ENCODE data around the gene RNF180.
"Not testable (repeated sequence)": the region's sequence is repeated elsewhere in the genome, so short reads cannot be mapped to it uniquely, and the experiment has no call there.

RNF180 gene

DNA sequence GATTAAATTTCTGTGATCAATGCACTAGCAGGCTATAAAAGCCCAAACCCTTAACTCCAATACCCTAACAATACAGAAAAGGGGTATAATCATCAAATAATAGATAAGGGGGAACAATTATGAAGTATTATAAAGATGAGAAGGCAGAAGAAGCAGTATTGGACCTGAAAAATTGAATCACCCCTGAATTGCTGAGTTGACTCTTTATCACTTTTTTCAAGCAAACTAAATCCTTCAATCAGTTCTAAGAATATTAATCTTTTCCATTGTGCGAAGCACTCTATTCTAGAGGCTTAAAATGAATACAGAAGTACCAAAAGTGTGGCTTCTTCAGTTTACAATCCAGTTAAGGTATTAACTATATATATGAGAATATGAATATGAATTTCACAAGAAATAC lies 120.7 kb downstream of the RNF180 start:
- TF ChIP-seq, protein P1, sequence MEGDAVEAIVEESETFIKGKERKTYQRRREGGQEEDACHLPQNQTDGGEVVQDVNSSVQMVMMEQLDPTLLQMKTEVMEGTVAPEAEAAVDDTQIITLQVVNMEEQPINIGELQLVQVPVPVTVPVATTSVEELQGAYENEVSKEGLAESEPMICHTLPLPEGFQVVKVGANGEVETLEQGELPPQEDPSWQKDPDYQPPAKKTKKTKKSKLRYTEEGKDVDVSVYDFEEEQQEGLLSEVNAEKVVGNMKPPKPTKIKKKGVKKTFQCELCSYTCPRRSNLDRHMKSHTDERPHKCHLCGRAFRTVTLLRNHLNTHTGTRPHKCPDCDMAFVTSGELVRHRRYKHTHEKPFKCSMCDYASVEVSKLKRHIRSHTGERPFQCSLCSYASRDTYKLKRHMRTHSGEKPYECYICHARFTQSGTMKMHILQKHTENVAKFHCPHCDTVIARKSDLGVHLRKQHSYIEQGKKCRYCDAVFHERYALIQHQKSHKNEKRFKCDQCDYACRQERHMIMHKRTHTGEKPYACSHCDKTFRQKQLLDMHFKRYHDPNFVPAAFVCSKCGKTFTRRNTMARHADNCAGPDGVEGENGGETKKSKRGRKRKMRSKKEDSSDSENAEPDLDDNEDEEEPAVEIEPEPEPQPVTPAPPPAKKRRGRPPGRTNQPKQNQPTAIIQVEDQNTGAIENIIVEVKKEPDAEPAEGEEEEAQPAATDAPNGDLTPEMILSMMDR (IDR thresholded peaks at IDR 0.05) = no peak

DNA sequence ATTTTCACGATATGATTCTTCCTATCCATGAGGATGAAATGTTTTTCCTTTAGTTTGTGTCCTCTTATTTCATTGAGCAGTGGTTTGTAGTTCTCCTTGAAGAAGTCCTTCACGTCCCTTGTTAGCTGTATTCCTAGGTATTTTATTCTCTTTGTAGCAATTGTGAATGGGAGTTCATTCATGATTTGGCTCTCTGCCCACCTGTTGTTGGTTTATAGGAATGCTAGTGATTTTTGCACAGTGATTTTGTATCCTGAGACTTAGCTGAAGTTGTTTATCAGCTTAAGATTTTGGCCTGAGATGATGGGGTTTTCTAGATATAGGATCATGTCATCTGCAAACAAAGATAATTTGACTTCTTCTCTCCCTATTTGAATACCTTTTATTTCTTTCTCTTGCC lies 122.9 kb downstream of the RNF180 start:
- H3K9me3 ChIP-seq; H3K4me1 ChIP-seq (ENCODE audit: control insufficient read depth in 1 of 2, insufficient read depth in 1 of 2, low read depth in 1 of 2, low read length in 1 of 2); H3K27ac ChIP-seq; H3K4me3 ChIP-seq (ENCODE audit: low read depth in 1 of 2, low read length in 1 of 2); H3K27me3 ChIP-seq; H3K36me3 ChIP-seq: not testable (repeated sequence)

More for the DNA sequence above, 120.7 kb downstream of the RNF180 start:
- Histone ChIP-seq H3K36me3 (no peaks in the 10 kb centered on the region), H3K27ac (no peak overlapping the region), H3K27me3 (no peaks in the 10 kb centered on the region), H3K9me3 (no peaks in the 10 kb centered on the region), H3K4me3 (ENCODE audit: low read depth in 1 of 2, low read length in 1 of 2) (no peak overlapping the region), H3K4me1 (ENCODE audit: control insufficient read depth in 1 of 2, insufficient read depth in 1 of 2, low read depth in 1 of 2, low read length in 1 of 2) (no peaks in the 10 kb centered on the region)

DNA sequence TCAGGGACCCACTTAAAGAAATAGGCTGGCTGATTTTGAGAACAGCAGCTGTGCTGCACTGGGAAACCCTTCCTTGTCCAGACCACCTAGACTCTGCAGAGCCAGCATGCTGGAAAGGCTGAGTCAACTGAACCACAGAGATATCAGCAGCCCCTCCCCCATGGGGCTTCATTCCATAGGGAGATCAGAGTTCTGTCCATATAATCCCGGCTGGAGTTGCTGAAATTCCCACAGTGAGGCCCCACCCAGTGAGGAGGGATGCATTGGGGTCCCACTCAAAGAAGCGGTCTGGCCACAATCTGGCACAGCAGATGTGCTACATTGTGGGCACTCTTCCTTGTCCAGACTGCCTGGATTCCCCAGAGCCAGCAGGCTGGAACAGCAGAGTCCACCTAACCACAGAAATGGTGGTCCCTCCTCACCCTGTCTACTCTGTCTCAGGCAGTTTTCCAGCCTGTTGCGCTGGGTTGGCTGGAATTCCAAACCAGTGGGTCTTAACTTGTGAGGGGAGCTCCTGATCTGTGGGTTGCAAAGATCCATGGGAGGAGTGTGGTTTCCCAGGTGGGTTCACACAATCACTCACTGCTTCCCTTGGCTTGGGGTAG lies 127.1 kb downstream of the RNF180 start:
- H3K9me3 ChIP-seq = no peaks in the 10 kb centered on the region
- no peak overlapping the region for H3K4me3 ChIP-seq (ENCODE audit: low read depth in 1 of 2, low read length in 1 of 2)
- H3K27ac ChIP-seq = no peak overlapping the region
- TF ChIP-seq, protein P1 (IDR thresholded peaks at IDR 0.05) = no peak
- H3K36me3 ChIP-seq = no peaks in the 10 kb centered on the region
- H3K27me3 ChIP-seq = no peaks in the 10 kb centered on the region
- H3K4me1 ChIP-seq (ENCODE audit: control insufficient read depth in 1 of 2, insufficient read depth in 1 of 2, low read depth in 1 of 2, low read length in 1 of 2) = no peaks in the 10 kb centered on the region

- TF ChIP-seq, protein P1 (IDR thresholded peaks at IDR 0.05) = no peak
- Histone ChIP-seq H3K4me3 (ENCODE audit: low read depth in 1 of 2, low read length in 1 of 2) (no peak overlapping the region), H3K27ac (no peak overlapping the region), H3K36me3 (no peaks in the 10 kb centered on the region), H3K4me1 (ENCODE audit: control insufficient read depth in 1 of 2, insufficient read depth in 1 of 2, low read depth in 1 of 2, low read length in 1 of 2) (no peaks in the 10 kb centered on the region), H3K9me3 (no peaks in the 10 kb centered on the region), H3K27me3 (no peaks in the 10 kb centered on the region)
Measured at GRCh38 chr5:64295101-64295500, 129.5 kb downstream of the RNF180 start.

GRCh38 chr5:64298586-64298985 lies 132.9 kb downstream of the RNF180 start:
- no peak overlapping the region for H3K27ac ChIP-seq
- no peaks in the 10 kb centered on the region for H3K9me3 ChIP-seq
- no peaks in the 10 kb centered on the region for H3K4me1 ChIP-seq (ENCODE audit: control insufficient read depth in 1 of 2, insufficient read depth in 1 of 2, low read depth in 1 of 2, low read length in 1 of 2)
- H3K4me3 ChIP-seq (ENCODE audit: low read depth in 1 of 2, low read length in 1 of 2) = no peak overlapping the region
- TF ChIP-seq, protein P1 (IDR thresholded peaks at IDR 0.05) = no peak
- no peaks in the 10 kb centered on the region for H3K36me3 ChIP-seq
- H3K27me3 ChIP-seq = no peaks in the 10 kb centered on the region

DNA sequence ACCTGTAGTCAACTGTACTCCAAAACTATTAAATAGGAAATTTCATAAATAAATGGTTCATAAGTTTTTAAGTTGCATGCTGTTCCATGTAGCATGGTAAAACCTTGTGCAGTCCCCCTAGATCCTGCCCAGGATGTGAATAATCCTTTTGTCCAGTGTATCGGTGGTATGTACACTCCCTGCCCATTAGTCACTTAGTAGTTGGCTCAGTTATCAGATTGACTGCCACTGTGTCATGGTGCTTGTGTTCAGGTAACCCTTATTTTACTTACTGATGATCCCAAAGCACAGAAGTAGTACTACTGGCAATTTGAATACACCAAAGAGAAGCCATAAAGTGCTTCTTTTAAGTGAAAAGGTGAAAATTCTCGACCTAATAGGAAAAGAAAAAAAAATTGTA lies 134.2 kb downstream of the RNF180 start:
- Histone ChIP-seq H3K9me3 (no peaks in the 10 kb centered on the region), H3K27ac (no peak overlapping the region), H3K36me3 (no peaks in the 10 kb centered on the region), H3K4me3 (ENCODE audit: low read depth in 1 of 2, low read length in 1 of 2) (no peak overlapping the region), H3K4me1 (ENCODE audit: control insufficient read depth in 1 of 2, insufficient read depth in 1 of 2, low read depth in 1 of 2, low read length in 1 of 2) (no peaks in the 10 kb centered on the region), H3K27me3 (no peaks in the 10 kb centered on the region)
- TF ChIP-seq, protein P1 (IDR thresholded peaks at IDR 0.05) = no peak

All from neutrophil (primary cell).